ENCODE results near the gene IRF7. TPM values are rescaled to one million over a fixed set of nuclear protein-coding genes. Genes with fewer than 3 reads are reported as not detected.

Gene IRF7
- total and polyA plus RNA-seq, 9 of the 15 experiments (the other 6 are each of a cell fraction or from before 2014, with no cell fraction given), result 0.27 to 7.6 (median 1.8) TPM

- TF ChIP-seq, protein P1, sequence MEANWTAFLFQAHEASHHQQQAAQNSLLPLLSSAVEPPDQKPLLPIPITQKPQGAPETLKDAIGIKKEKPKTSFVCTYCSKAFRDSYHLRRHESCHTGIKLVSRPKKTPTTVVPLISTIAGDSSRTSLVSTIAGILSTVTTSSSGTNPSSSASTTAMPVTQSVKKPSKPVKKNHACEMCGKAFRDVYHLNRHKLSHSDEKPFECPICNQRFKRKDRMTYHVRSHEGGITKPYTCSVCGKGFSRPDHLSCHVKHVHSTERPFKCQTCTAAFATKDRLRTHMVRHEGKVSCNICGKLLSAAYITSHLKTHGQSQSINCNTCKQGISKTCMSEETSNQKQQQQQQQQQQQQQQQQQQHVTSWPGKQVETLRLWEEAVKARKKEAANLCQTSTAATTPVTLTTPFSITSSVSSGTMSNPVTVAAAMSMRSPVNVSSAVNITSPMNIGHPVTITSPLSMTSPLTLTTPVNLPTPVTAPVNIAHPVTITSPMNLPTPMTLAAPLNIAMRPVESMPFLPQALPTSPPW (CRISPR knock-in tag; IDR thresholded peaks at IDR 0.05), result peak; percentile 95
- TF ChIP-seq HMGN3 (IDR thresholded peaks at IDR 0.05; ENCODE audit: borderline replicate concordance, extremely low read depth, insufficient read length, low read depth, low read length), result peak; percentile 46
- peak; percentile 58; the same call in 1 of the 2 replicates for TF ChIP-seq ESRRA (IDR thresholded peaks at IDR 0.05; ENCODE audit: borderline replicate concordance, low read depth)
- TF ChIP-seq CREB1 (IDR thresholded peaks at IDR 0.05), result peak; percentile 83
- TF ChIP-seq CREB1 (CRISPR knock-in tag; IDR thresholded peaks at IDR 0.05), result peak; percentile 83
- peak; percentile 41 to 43; a peak in 2 of 4 replicates for TF ChIP-seq NRF1 (conservative IDR thresholded peaks at IDR 0.05 in 1 of 2, IDR thresholded peaks at IDR 0.05 in 1 of 2)
- TF ChIP-seq GATAD2B (IDR thresholded peaks at IDR 0.05; ENCODE audit: borderline replicate concordance), result peak; percentile 98
- peak; percentile 99 for TF ChIP-seq RBM25 (IDR thresholded peaks at IDR 0.05; ENCODE audit: low read depth, low read length, severe bottlenecking)
- TF ChIP-seq HNRNPK (IDR thresholded peaks at IDR 0.05; ENCODE audit: low read depth, low read length, poor library complexity, severe bottlenecking), result peak; percentile 71
- TF ChIP-seq MBD2 (IDR thresholded peaks at IDR 0.05; ENCODE audit: borderline replicate concordance, low read depth), result peak; percentile 58; the same call in 1 of the 2 replicates
- TF ChIP-seq ATF1 (CRISPR knock-in tag; IDR thresholded peaks at IDR 0.05), result peak; percentile 36; the same call in 1 of the 2 replicates
- TF ChIP-seq ATF1 (tag; IDR thresholded peaks at IDR 0.05), result no peak
- peak in 1 of 2 experiments; percentile 83; a peak in 3 of 4 replicates for TF ChIP-seq SIN3A (IDR thresholded peaks at IDR 0.05; ENCODE audit: borderline replicate concordance in 2 of 2, control insufficient read depth in 1 of 2, low read depth in 2 of 2, low read length in 2 of 2)
- no peak for TF ChIP-seq HNRNPL (IDR thresholded peaks at IDR 0.05; ENCODE audit: low read depth, low read length)
- no peak for TF ChIP-seq POLR2H (tag; IDR thresholded peaks at IDR 0.05; ENCODE audit: low read depth)
- TF ChIP-seq, protein P2, sequence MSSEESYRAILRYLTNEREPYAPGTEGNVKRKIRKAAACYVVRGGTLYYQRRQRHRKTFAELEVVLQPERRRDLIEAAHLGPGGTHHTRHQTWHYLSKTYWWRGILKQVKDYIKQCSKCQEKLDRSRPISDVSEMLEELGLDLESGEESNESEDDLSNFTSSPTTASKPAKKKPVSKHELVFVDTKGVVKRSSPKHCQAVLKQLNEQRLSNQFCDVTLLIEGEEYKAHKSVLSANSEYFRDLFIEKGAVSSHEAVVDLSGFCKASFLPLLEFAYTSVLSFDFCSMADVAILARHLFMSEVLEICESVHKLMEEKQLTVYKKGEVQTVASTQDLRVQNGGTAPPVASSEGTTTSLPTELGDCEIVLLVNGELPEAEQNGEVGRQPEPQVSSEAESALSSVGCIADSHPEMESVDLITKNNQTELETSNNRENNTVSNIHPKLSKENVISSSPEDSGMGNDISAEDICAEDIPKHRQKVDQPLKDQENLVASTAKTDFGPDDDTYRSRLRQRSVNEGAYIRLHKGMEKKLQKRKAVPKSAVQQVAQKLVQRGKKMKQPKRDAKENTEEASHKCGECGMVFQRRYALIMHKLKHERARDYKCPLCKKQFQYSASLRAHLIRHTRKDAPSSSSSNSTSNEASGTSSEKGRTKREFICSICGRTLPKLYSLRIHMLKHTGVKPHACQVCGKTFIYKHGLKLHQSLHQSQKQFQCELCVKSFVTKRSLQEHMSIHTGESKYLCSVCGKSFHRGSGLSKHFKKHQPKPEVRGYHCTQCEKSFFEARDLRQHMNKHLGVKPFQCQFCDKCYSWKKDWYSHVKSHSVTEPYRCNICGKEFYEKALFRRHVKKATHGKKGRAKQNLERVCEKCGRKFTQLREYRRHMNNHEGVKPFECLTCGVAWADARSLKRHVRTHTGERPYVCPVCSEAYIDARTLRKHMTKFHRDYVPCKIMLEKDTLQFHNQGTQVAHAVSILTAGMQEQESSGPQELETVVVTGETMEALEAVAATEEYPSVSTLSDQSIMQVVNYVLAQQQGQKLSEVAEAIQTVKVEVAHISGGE (CRISPR knock-in tag; IDR thresholded peaks at IDR 0.05), result peak in 1 of 3 experiments; percentile 32; a peak in 1 of 6 replicates
- TF ChIP-seq CHD2 (IDR thresholded peaks at IDR 0.05; ENCODE audit: low read depth, low read length), result 0 out of 2 replicates have a peak, but pooled peaks have one; percentile 27
- TF ChIP-seq, protein P3, sequence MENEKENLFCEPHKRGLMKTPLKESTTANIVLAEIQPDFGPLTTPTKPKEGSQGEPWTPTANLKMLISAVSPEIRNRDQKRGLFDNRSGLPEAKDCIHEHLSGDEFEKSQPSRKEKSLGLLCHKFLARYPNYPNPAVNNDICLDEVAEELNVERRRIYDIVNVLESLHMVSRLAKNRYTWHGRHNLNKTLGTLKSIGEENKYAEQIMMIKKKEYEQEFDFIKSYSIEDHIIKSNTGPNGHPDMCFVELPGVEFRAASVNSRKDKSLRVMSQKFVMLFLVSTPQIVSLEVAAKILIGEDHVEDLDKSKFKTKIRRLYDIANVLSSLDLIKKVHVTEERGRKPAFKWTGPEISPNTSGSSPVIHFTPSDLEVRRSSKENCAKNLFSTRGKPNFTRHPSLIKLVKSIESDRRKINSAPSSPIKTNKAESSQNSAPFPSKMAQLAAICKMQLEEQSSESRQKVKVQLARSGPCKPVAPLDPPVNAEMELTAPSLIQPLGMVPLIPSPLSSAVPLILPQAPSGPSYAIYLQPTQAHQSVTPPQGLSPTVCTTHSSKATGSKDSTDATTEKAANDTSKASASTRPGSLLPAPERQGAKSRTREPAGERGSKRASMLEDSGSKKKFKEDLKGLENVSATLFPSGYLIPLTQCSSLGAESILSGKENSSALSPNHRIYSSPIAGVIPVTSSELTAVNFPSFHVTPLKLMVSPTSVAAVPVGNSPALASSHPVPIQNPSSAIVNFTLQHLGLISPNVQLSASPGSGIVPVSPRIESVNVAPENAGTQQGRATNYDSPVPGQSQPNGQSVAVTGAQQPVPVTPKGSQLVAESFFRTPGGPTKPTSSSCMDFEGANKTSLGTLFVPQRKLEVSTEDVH (IDR thresholded peaks at IDR 0.05; ENCODE audit: low read depth, partially characterized antibody), result no peak
Measured at GRCh38 chr11:568306-569157, 47.2 kb downstream of the IRF7 start (continued).
